Astrocyte (in vitro differentiated cells and primary cell): ENCODE data around the gene LMO1. TPM values are rescaled to one million over a fixed set of nuclear protein-coding genes. Genes with fewer than 3 reads are reported as not detected.

Experiments
- DNase-seq: peaks from one replicate; pipeline ENCODE4 v3.0.0-alpha.2; 2010; ENCODE audit warnings: low read depth
- FAIRE-seq: peaks from 2 replicates; lab custom pipeline; 2011; peaks lifted over from hg19 to GRCh38; lab: Jason Lieb, UNC
- H2AFZ ChIP-seq: 2 replicates; pipeline ENCODE4 v1.6.0; 2012; ENCODE audit warnings: low read depth, low read length, inconsistent platforms
- H3K27ac ChIP-seq: 2 replicates; pipeline ENCODE4 v1.5.1; 2011; ENCODE audit warnings: low read depth, low read length, inconsistent platforms
- H3K27me3 ChIP-seq: 2 replicates; pipeline ENCODE4 v1.6.0; 2011; ENCODE audit warnings: low read length, inconsistent platforms; ENCODE audit not compliant: insufficient read depth
- H3K36me3 ChIP-seq: 2 replicates; pipeline ENCODE4 v1.5.1; 2011; ENCODE audit warnings: low read length, inconsistent platforms; ENCODE audit not compliant: insufficient read depth
- H3K4me1 ChIP-seq: 2 replicates; pipeline ENCODE4 v1.5.1; 2011; ENCODE audit warnings: low read length, inconsistent platforms; ENCODE audit not compliant: insufficient read depth
- H3K4me2 ChIP-seq: 2 replicates; pipeline ENCODE4 v1.6.0; 2012; ENCODE audit warnings: low read length, inconsistent platforms
- H3K4me3 ChIP-seq: 2 replicates; pipeline ENCODE4 v1.5.1; 2011; ENCODE audit warnings: low read depth, mild to moderate bottlenecking, low read length, inconsistent platforms; ENCODE audit not compliant: insufficient read depth
- H3K79me2 ChIP-seq: 2 replicates; pipeline ENCODE4 v1.6.0; 2012; ENCODE audit warnings: mild to moderate bottlenecking, low read length, inconsistent platforms; ENCODE audit not compliant: insufficient read depth
- H3K9ac ChIP-seq: 2 replicates; pipeline ENCODE4 v1.6.0; 2012; ENCODE audit warnings: mild to moderate bottlenecking, low read length, inconsistent platforms
- H3K9me3 ChIP-seq: 2 replicates; pipeline ENCODE4 v1.5.1; 2012; ENCODE audit warnings: low read depth, mild to moderate bottlenecking, low read length, inconsistent platforms; ENCODE audit not compliant: insufficient read depth
- H4K20me1 ChIP-seq: 2 replicates; pipeline ENCODE4 v1.6.0; 2012; ENCODE audit warnings: low read length, inconsistent platforms; ENCODE audit not compliant: insufficient read depth
- H3K27ac Mint-ChIP-seq: one replicate; pipeline ENCODE4 v1.8.0; 2021; ENCODE audit warnings: mild to moderate bottlenecking, mixed read lengths; ENCODE audit not compliant: unreplicated experiment
- H3K27me3 Mint-ChIP-seq: one replicate; pipeline ENCODE4 v1.8.0; 2021; ENCODE audit warnings: low read depth, mixed read lengths; ENCODE audit not compliant: unreplicated experiment
- H3K36me3 Mint-ChIP-seq: one replicate; pipeline ENCODE4 v1.8.0; 2021; ENCODE audit warnings: low read depth, mixed read lengths; ENCODE audit not compliant: unreplicated experiment
- H3K4me1 Mint-ChIP-seq: one replicate; pipeline ENCODE4 v1.8.0; 2021; ENCODE audit warnings: low read depth, mixed read lengths; ENCODE audit not compliant: unreplicated experiment
- H3K4me3 Mint-ChIP-seq: one replicate; pipeline ENCODE4 v1.8.0; 2021; ENCODE audit warnings: mild to moderate bottlenecking, moderate library complexity, mixed read lengths; ENCODE audit not compliant: unreplicated experiment
- H3K9me3 Mint-ChIP-seq: one replicate; pipeline ENCODE4 v1.8.0; 2021; ENCODE audit warnings: mild to moderate bottlenecking, mixed read lengths; ENCODE audit not compliant: unreplicated experiment
- CTCF ChIP-seq: IDR thresholded peaks from 2 replicates; pipeline ENCODE4 v1.5.1; 2011; ENCODE audit warnings: low read depth, mild to moderate bottlenecking, inconsistent platforms, low read length, moderate library complexity; ENCODE audit not compliant: insufficient read depth
- EZH2 ChIP-seq: IDR thresholded peaks from 2 replicates; pipeline ENCODE4 v1.6.1; 2012; ENCODE audit warnings: mild to moderate bottlenecking, low read length, inconsistent platforms; ENCODE audit not compliant: insufficient read depth
- total RNA-seq: library from RNA; stranded (reverse); gene quantifications from 2 replicates; pipeline ENCODE4 v1.2.1, GENCODE V29; 2021

LMO1 gene
- total RNA-seq, 1 donor from 2014 or later, result 1.5 TPM

- no peak overlapping the region for H3K4me3 ChIP-seq
- H3K36me3 Mint-ChIP-seq, result no peaks in the 10 kb centered on the region
- no peaks in the 10 kb centered on the region for H3K9me3 Mint-ChIP-seq
- H3K27me3 ChIP-seq, result peaks cover 3% of the 10 kb centered on the region
- no peaks in the 10 kb centered on the region for H3K36me3 ChIP-seq
- H3K4me2 ChIP-seq, result no peak overlapping the region
- H3K4me1 Mint-ChIP-seq, result peaks cover 24% of the 10 kb centered on the region
- peaks cover 62% of the 10 kb centered on the region for H3K27me3 Mint-ChIP-seq
- no peak overlapping the region for H3K4me3 Mint-ChIP-seq
- H3K9ac ChIP-seq, result no peak overlapping the region
- H3K4me1 ChIP-seq, result no peaks in the 10 kb centered on the region
- DNase-seq, result no peak
- TF ChIP-seq CTCF, result no peak
- no peaks in the 10 kb centered on the region for H4K20me1 ChIP-seq
- no peak overlapping the region for H3K27ac Mint-ChIP-seq
- H3K27ac ChIP-seq, result no peak overlapping the region
- H3K9me3 ChIP-seq, result no peaks in the 10 kb centered on the region
- H2AFZ ChIP-seq, result no peak overlapping the region
- no peaks in the 10 kb centered on the region for H3K79me2 ChIP-seq
- FAIRE-seq, result no peak
These were observed 43.2 kb downstream of the LMO1 start for GRCh38 chr11:8220261-8221045.

GRCh38 chr11:8219257-8220021, 44.2 kb downstream of the LMO1 start:
- TF ChIP-seq CTCF, result peak; percentile 66
- TF ChIP-seq EZH2, result no peak
- H3K9me3 ChIP-seq, result no peaks in the 10 kb centered on the region
- DNase-seq, result peak; percentile 36
- Mint-ChIP-seq H3K4me1 (peaks cover 24% of the 10 kb centered on the region), H3K27ac (no peak overlapping the region), H3K36me3 (no peaks in the 10 kb centered on the region), H3K4me3 (no peak overlapping the region), H3K9me3 (no peaks in the 10 kb centered on the region), H3K27me3 (peaks cover 72% of the 10 kb centered on the region)
- no peaks in the 10 kb centered on the region for H3K36me3 ChIP-seq
- no peak for FAIRE-seq
- no peak overlapping the region for H3K4me3 ChIP-seq
- no peak overlapping the region for H3K27ac ChIP-seq
- no peaks in the 10 kb centered on the region for H3K4me1 ChIP-seq
- H4K20me1 ChIP-seq, result no peaks in the 10 kb centered on the region
- no peak overlapping the region for H3K4me2 ChIP-seq
- H3K9ac ChIP-seq, result no peak overlapping the region
- H2AFZ ChIP-seq, result no peak overlapping the region
- no peaks in the 10 kb centered on the region for H3K79me2 ChIP-seq
- peaks cover 3% of the 10 kb centered on the region for H3K27me3 ChIP-seq

- Histone ChIP-seq H3K27me3 (peaks cover 3% of the 10 kb centered on the region), H3K4me2 (no peak overlapping the region), H3K36me3 (no peaks in the 10 kb centered on the region), H3K4me3 (no peak overlapping the region), H3K9me3 (no peaks in the 10 kb centered on the region), H3K79me2 (no peaks in the 10 kb centered on the region), H4K20me1 (no peaks in the 10 kb centered on the region), H3K4me1 (no peaks in the 10 kb centered on the region), H3K9ac (no peak overlapping the region), H3K27ac (no peak overlapping the region), H2AFZ (no peak overlapping the region)
- peaks cover 20% of the 10 kb centered on the region for H3K4me1 Mint-ChIP-seq
- H3K4me3 Mint-ChIP-seq, result no peak overlapping the region
- no peaks in the 10 kb centered on the region for H3K9me3 Mint-ChIP-seq
- DNase-seq, result no peak
- no peak for TF ChIP-seq CTCF
- TF ChIP-seq EZH2, result no peak
- no peak overlapping the region for H3K27ac Mint-ChIP-seq
- H3K27me3 Mint-ChIP-seq, result peaks cover 73% of the 10 kb centered on the region
- H3K36me3 Mint-ChIP-seq, result no peaks in the 10 kb centered on the region
- FAIRE-seq, result no peak
These were observed 44.8 kb downstream of the LMO1 start for GRCh38 chr11:8218840-8219239.
